ENCODE measurements around the gene NCL.
A peak's percentile ranks its signal among the peaks of the same experiment; 100 is the strongest.

Gene NCL, protein sequence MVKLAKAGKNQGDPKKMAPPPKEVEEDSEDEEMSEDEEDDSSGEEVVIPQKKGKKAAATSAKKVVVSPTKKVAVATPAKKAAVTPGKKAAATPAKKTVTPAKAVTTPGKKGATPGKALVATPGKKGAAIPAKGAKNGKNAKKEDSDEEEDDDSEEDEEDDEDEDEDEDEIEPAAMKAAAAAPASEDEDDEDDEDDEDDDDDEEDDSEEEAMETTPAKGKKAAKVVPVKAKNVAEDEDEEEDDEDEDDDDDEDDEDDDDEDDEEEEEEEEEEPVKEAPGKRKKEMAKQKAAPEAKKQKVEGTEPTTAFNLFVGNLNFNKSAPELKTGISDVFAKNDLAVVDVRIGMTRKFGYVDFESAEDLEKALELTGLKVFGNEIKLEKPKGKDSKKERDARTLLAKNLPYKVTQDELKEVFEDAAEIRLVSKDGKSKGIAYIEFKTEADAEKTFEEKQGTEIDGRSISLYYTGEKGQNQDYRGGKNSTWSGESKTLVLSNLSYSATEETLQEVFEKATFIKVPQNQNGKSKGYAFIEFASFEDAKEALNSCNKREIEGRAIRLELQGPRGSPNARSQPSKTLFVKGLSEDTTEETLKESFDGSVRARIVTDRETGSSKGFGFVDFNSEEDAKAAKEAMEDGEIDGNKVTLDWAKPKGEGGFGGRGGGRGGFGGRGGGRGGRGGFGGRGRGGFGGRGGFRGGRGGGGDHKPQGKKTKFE

GRCh38 chr2:231463698-231464575 lies at the start of gene NCL:
Gene NCL (minus strand): TSS chr2:231464484. CDS start chr2:231464353, 131 bp downstream.
- peak; percentile 79 for DNase-seq (ENCODE audit: low read depth)

DNA sequence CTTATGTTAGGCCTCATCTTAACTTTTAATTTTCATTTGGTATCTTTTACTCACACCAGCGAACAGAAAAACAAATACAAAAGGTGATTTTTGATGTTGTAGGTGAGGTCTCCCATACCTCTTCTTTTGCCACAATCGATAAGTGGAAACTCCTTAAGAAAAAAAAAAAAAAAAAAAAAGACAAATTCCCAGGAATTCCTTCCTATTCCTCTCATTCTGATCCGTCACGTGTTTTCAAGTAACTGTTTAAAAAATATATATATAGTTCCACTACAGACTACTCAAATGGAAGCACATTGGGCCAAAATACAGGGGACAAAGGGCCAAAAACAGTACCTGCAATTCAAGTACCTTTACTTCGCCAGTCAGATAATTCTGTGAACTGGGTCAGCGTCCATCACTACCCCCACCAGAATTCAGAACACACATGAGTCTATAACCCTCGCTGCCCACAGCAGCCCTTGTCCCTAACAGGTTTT lies 49.5 kb upstream of the NCL start:
- no peak for DNase-seq (ENCODE audit: low read depth)

GRCh38 chr2:231512222-231512621 lies 47.9 kb upstream of the NCL start:
- DNase-seq (ENCODE audit: low read depth), result no peak

DNA sequence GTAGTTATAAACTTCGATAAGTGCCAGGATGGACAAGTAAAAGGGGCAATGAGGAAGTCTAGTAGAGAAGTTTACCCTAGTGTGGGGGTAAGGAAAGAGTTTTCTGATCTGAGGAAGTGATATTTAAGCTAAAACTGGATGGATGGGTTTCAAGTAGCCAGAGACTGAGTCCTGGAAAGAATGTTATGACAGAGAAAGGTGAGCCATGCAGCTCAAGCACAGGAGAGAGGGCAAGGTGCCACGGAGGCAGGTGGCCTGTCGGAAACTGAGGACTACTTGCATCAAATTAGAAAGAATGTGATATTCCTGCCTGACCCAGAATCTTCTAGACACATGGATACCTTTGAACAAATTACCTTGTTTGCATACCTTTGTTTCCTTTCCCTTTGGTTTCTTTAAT lies 39.5 kb upstream of the NCL start:
- DNase-seq (ENCODE audit: low read depth), result no peak

- no peak for DNase-seq (ENCODE audit: low read depth)
Measured at GRCh38 chr2:231502596-231502995, 38.3 kb upstream of the NCL start.

DNA sequence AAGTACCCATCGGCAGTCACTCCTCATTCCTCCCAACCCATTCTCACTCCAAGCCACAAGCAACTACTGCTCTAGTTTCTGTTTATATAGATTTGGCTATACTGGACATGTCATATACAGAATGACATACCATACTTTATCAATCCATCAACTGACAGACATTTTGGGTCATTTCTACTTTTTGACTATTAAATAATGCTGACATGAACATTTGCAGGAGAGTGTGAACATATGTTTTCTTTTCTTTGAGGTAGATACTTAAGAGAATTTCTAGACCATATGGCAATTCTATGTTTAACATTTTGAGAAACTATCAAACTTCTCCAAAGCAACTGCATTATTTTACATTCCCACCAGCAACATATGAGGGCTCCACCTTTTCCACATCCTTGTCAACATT lies 33.4 kb upstream of the NCL start:
- no peak for DNase-seq (ENCODE audit: low read depth)

GRCh38 chr2:231494669-231495068 lies 30.4 kb upstream of the NCL start:
- DNase-seq (ENCODE audit: low read depth), result no peak

- DNase-seq (ENCODE audit: low read depth), result no peak
Measured at GRCh38 chr2:231490801-231491200, 26.5 kb upstream of the NCL start.

DNA sequence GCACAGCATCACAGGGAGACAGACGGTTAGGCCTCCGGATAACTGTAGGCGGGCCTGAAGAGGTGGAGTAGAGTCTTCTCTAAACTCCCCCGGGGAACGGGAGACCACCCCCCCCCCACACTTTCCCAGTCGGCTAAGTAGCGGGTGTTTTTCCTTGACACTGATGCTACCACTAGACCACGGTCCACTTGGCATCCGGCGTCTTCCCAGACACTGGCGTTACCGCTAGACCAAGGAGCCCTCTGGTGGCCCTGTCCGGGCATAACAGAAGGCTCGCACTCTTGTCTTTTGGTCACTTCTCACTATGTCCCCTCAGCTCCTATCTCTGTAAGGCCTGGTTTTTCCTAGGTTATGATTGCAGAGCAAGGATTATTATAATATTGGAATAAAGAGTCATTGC lies 25.7 kb upstream of the NCL start:
- no peak for DNase-seq (ENCODE audit: low read depth)

DNA sequence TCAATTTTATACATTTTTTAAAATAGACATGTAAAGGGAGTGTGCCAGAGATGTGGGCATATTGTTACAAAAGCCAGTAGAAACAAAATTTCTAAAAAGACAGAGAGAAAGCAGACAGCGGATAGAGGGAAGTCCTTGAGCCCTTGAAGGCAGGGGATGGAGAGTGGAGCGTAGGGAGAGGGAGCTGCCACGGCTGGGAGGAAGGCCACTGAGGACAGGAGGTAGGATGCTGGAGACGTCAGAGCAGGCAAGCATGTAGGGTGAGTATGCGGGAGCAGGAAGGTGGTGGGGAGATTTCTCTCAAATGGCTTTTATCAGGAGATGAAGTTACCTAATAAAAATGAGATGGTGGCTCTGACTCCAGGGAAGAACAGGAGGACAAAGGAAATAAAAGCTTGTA lies 24.0 kb upstream of the NCL start:
- DNase-seq (ENCODE audit: low read depth), result no peak

DNA sequence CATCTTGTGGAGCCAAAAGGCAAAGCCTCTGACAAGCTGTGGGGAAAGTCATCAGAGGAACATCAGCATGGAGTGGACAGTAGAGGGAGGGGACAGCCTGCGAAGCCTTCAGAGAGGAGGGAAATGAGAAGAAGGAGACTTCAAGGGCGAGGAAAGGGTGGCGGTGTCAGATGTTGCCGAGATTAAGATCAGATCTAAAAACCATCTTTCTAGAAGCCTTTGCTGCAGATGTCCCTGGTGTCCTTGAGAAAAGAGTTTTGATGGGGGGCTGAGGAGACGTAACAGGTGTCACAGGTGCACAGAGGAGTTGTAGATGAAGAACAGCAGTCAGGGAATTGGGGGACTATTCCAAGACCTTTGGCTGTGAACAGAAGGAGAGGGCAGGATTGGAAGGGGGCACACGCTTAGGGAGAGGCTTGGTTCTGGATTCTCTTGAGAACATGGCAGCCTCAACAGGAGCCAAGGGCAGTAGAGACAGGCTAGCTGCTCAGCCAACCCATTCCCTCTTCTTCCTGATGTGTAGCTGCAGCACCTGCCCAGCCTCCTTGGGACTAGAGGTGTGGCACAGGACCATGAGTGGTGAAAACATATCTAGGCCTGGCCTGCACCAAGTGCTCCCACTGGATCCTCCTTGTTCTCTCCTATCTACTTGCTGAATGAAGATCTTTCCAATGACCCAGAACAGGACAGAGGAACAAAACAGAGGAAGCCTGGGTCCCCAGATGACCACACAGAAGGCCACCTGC lies 22.7 kb upstream of the NCL start:
- DNase-seq (ENCODE audit: low read depth), result no peak

GRCh38 chr2:231483398-231484329 lies 19.4 kb upstream of the NCL start:
- DNase-seq (ENCODE audit: low read depth), result peak; percentile 4

GRCh38 chr2:231482806-231483391 lies 18.6 kb upstream of the NCL start:
- peak; percentile 50 for DNase-seq (ENCODE audit: low read depth)

DNA sequence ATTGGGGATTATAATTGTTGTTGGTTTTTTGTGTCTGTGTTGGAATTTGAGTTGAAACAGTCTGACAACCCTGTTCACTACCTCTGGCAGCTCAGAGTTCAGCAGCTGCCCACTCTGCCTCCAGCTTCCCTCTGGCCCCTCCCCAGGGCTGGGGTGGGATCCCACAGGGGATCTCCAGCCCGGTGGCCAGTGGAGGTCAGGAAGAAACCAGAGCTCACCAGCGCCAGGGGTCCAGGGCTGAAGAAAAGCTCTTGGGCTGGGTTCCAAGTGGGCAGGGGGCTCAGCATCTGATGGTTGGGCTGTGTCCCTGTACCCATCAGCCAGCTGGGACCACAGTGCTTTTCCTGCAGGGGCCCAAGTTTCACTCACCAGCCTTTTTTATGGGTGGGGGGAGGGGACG lies 16.5 kb upstream of the NCL start:
- no peak for DNase-seq (ENCODE audit: low read depth)

GRCh38 chr2:231479455-231479854 lies 15.2 kb upstream of the NCL start:
- DNase-seq (ENCODE audit: low read depth), result no peak

DNA sequence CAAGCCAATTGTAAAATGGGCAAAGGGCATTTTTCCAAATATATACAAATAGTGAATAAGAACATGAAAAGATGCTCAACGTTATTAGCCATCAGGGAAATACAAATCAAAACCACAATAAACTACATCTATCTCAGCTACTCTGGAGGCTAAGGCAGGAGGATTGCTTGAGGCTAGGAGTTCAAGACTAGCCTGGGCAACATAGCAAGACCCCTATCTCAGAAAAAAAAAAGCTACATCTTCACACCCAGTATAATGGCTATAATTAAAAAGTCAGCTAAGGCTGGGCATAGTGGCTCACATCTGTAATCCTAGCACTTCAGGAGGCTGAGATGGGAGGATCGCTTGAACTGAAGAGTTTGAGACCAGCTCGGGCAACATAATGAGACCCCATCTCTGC lies 12.6 kb upstream of the NCL start:
- DNase-seq (ENCODE audit: low read depth), result no peak

- DNase-seq (ENCODE audit: low read depth), result no peak
Measured at GRCh38 chr2:231475965-231476364, 11.7 kb upstream of the NCL start.

- no peak for DNase-seq (ENCODE audit: low read depth)
Measured at GRCh38 chr2:231472816-231473215, 8.5 kb upstream of the NCL start.

DNA sequence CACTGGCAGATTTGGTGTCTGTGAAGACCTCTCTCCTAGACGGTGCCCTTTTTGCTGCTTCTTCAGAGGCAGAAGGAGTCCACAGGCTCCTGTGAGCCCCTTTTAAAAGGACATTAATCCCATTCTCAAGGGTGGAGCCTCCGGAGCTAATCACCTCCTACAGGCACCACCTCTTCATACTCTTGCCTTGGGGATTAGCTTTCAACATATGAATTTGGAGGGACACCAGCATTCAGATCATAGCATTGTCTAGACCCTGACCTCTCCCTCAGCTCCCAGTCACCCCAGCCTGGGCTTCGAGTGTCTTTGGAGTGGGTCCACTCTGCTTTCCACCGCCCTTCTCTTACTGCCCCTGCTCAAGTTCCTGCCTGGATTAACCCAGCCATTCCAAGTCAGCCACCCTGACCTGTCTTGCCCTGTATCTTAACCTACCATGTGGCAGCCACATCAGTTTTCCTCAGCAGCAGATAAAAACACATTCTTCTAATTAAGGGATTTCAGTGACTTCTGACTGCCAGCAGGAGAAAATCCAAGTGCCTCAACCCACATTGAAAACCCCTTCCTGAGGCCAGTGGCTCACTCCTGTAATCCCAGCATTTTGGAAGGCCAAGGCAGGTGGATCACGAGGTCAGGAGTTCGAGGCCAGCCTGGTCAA lies 6.1 kb upstream of the NCL start:
- no peak for DNase-seq (ENCODE audit: low read depth)

DNA sequence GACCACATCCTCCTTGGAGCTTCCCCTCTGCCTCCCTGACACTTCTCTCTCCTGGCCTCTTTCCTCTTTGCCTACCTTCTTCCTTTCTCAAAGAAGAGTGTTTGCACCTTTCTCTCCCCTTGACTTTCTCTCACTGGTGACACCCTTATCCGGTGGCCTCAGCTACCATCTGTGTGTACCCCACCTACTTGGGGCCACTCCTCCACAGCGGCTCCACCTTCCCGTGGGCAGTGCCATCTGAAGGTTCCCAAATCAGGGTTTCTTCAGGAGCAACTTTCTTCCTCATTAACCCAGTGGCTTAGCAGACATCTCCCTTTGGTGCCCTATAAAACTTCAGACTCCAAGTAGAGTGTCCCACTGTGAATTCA lies 5.3 kb upstream of the NCL start:
- DNase-seq (ENCODE audit: low read depth), result no peak

Measured in stimulated activated CD8-positive, alpha-beta memory T cell treated with anti-CD3 and anti-CD28 coated beads, Interleukin-12 subunit alpha, Interleukin-12 subunit beta, amount 100 ng/mL, for 4 hours (primary cell).